ENCODE results near the gene HOXB3.

DNA sequence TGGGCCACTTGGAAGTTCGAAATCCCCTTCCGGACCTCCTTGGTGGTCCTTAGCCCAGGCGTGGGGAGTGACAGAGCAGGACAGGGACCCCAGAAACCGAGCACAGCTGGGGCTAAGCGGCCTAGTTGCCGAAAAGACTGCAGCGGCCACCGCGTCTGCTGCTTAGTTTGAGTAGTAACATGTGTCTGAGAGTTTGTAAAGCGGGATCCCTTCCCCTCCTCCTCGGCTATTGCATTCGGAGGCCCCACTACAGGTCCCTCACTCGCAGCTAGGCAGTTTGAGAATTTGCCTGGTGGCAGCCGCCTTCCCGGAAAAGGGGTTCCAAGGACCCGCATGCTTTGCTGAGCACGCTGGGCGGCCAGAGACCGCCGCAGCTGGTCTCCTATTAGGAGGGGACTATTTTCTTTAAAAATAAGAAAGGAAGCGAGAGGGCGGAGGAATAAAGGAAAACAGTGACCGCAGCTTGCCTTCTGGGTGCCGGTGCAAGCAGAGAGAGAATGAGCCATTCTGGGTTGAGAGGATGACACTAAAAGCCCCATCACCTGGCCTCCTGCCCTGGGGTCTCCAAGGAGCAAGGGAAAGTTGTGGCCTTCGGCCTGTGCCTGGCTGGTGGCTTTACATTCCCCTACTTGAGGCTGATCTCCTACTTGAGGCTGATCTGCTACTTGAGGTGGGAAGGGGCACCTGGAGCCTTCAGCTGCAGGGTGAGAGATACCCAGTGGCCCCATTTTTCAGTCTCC is 4.7 kb upstream of the HOXB3 start:
- no peak for TF ChIP-seq POLR2A (IDR thresholded peaks at IDR 0.05)
- TF ChIP-seq, protein P1, sequence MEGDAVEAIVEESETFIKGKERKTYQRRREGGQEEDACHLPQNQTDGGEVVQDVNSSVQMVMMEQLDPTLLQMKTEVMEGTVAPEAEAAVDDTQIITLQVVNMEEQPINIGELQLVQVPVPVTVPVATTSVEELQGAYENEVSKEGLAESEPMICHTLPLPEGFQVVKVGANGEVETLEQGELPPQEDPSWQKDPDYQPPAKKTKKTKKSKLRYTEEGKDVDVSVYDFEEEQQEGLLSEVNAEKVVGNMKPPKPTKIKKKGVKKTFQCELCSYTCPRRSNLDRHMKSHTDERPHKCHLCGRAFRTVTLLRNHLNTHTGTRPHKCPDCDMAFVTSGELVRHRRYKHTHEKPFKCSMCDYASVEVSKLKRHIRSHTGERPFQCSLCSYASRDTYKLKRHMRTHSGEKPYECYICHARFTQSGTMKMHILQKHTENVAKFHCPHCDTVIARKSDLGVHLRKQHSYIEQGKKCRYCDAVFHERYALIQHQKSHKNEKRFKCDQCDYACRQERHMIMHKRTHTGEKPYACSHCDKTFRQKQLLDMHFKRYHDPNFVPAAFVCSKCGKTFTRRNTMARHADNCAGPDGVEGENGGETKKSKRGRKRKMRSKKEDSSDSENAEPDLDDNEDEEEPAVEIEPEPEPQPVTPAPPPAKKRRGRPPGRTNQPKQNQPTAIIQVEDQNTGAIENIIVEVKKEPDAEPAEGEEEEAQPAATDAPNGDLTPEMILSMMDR (IDR thresholded peaks at IDR 0.05) = no peak

Measured in sigmoid colon (tissue), 3 donors.